HG03460 (cell line): ENCODE data around the gene PDIA6.

Experiments used
- ATAC-seq: cut with Tn5 transposase; IDR thresholded peaks from one replicate; pipeline ENCODE4 v1.9.1; 2021; ENCODE audit not compliant: unreplicated experiment

Gene PDIA6

DNA sequence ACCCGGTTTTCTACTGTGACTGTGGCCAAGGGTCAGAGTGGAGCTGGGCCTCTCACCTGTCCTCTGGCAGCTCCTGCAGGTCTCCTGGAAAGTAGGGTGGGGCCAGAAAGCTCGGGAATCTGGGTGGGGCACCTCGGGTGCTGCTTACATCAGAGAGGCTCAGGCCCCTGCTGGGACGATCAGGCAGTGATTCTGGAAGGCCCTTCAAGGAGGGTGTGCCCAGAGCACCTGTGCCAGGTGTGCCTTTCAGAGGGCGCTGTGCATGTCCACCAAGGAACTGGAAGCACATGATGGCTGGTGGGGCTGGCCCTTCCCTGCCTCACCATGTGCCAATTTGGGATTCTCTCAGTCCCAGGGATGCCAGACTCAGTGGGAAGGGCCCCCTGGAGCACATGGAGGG is 47.1 kb downstream of the PDIA6 start:
- no peak for ATAC-seq

DNA sequence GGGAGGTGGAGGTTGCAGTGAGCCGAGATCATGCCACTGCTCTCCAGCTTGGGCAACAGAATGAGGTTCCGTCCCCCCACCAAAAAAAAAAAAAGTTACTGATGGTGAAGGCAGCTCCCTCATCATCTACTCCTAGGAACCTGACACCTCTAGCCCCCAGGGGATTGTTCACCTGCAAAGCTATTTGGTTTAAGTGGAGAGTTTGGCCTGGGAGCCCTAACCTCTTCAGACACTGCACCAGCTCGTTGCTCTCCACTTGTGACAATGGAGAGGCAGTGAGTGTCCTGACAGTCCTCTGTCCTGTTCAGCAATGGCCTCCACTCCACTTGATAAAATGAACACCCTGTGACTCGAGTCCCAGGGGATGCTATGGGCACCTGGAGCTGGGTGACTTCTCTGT is 47.7 kb downstream of the PDIA6 start:
- no peak for ATAC-seq

DNA sequence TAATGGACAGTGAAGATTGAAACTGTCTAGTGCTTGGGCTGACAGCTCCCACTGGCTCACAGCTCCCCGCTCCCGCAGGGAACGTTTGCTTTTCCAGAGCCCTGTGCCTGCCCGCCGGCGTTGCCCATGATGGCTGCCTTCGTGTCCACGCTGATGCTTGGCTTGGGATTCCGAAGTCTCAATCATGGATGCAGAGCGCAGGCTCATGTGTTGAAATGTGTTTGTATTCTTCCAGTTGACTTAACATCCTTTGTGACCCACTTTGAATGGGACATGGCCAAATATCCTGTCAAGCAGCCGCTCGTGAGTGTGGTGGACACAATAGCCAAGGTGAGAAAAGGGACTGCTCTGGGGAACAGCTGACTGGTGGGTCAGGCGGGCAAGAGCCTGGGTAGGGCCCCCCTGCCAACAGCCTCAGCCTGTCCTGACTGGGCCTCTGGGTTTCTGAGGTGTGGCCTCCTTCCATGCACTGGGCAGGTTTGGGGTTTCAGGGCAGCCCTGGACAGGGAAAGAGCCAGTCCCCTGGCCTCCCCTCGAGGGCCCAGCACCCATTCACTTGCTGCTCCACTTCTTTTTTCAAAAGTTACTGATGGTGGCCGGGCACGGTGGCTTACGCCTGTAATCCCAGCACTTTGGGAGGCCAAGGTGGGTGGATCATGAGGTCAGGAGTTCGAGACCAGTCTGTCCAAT is 48.3 kb downstream of the PDIA6 start:
- ATAC-seq: no peak

DNA sequence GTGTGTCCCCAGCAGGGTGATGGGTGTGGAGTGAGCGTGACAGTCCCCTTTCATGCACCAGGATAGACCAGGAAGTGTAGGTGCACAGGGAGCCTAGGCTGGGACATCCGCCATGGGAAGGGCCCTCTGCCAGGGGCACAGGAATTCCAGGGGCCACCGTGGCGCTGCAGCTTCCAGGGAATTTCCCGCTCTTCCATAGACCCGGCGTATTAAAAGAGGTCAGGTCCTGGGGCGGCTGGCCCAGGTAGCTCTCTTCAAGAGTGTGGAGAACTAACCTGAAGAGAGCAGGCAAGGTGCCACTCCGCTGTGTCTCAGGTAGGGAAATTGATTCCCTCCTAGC is 49.2 kb downstream of the PDIA6 start:
- ATAC-seq: no peak

DNA sequence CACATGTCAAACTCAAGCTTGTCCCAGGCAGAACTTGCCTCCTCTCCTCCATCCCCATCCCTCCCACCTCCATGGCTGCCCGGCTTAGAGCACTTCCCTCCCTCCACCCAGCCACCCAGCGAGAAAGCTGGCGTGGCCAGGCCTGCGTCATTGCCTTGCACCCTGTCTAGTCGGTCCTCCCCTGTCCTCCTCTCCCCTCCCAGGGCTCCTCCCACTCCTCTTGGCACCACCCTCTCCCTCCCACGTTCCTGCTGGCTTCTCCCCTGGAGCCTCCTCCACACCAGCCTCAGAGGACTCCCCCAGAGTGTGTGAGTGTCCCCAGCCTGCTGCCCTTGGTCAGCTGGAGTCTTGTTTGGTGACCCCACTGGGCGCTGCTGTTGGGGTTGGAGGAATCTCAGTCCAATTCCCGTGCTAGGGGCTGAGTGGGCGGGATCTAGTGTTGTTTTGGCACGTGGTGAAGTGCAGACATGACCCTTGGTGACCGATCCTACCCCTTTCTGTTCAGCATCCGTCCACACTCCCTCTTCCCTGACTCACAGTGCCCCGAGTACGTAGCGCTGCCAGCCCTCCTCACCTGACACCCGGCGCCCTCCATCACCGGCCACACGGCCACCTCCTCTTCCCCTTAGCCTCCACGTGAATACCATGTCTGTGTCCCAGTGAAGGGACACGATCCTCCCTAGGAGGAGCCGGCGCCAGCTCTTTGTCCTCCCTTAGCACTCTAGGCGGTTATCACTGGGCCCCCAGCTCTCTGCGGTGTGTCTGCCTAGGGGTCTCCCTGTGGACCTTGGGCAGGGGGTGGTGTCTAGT is 49.7 kb downstream of the PDIA6 start:
- ATAC-seq: no peak

DNA sequence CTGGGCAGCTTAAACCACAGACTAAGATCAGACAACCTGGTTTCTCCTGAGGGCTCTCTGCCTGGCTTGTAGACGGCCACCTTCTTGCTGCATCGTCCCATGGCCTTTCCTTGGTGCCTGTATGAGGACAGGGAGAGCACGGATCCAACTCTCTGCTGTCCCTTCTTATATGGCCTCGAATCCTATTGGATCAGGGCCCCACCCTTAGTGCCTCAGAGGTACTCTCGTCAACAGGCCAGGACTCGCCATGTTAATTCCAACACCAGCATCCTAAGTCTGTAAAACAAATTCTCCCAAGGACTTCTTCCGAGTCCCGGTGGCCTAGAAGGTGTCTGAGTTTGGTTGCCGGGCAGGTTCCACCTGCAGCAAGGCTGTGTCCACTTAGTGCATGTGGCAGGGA is 51.0 kb downstream of the PDIA6 start:
- ATAC-seq: no peak

DNA sequence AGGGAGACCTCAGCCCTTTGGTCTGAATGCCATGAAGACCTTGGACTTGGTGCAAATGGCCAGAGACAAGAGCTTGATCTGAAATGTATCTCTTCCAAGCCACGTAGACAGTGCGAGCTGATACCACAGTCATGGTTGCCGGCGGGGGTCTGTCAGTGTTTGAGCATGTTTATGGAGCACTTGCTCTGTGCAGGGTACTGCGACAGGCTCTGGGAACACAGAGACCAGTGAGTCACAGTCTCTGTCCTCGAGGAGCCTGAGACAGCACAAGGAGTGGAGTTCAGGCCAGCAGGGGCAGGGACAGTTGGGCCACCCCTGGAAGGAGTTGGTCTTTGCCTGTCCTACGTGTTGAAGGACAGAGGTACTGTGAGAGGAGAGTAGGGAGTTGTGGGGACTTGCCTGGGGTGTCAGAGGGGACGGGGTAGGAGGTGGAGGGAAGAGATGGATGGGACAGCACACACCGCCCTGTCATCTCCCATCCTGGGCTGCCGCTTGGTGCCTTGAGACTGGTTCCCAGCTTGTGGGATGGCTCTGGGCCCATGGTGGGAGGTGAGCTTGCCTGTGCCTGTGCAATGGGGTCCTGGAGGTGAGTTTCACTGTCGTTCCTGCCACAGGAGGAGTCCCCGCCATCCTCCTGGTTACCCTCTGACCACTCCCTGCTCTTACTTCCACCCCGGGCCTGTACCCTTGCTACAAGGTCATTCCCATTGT is 51.6 kb downstream of the PDIA6 start:
- no peak for ATAC-seq

DNA sequence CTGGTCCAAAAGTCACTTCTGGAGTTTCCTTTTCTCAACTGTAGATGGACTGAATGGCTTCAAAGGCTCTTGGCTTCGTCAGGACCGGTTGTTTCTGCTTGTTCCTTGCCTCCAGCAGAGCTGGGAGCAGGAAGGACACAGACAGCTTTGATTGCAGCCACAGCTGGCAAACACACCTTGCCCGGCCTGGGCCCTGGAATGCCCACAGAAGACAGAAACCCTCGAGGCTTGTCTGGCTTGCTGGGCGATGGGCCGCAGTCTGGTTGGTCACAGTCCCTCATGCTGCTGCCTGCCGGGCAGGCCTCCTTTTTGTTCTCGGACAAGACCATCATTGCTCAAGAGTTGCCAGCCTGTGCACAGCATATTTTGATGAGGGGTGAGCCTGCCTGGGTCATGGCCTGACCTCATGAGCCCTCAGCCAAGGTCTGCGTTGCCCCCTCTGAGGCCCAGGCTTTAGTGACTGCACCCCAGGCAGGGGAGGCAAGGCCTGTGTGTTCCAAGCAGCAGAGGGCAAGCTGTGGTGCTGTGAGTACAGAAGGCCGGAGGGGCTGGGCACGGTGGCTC is 53.4 kb downstream of the PDIA6 start:
- ATAC-seq: no peak

DNA sequence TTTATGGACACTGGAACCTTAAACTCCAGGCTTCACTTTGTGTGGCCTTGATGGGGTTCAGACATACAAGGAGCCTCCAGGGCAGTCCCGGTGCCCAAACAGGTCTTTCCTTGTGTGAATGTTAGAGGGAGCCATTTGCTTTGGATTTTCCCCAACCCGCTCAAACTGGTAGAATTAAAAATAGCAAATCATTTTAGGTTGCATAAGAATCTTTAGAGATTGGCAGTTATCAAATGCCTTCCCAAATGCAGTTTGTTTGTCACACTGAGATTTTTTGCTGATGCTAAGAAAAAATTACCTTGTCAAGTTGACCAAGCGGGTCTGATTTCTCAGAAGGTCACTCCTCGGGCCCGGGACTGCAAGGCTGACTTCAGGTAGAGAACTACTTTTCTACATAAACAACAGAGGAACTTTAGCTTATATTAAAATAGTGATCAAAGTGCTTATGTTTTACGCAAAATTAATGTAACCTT is 54.7 kb downstream of the PDIA6 start:
- ATAC-seq: no peak

DNA sequence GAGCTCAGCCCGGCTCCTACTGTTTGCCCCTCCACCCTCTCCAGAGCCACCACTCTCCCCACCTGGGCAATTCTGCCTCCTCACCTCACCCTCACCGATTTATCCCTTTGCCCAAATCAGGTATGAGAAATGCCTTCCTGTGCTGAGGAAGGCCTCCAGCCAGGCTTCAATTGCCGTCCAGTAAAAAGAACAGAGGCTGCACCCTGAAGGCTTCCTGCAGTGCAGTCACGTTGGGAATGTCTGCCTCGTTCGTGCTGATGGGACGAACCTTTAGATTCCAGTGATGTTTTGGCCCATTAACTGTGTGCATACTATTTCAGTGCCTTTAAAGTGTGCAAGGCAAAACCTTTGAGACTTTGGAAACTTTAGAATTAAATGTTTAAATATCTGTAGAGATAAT is 57.0 kb downstream of the PDIA6 start:
- ATAC-seq: no peak

DNA sequence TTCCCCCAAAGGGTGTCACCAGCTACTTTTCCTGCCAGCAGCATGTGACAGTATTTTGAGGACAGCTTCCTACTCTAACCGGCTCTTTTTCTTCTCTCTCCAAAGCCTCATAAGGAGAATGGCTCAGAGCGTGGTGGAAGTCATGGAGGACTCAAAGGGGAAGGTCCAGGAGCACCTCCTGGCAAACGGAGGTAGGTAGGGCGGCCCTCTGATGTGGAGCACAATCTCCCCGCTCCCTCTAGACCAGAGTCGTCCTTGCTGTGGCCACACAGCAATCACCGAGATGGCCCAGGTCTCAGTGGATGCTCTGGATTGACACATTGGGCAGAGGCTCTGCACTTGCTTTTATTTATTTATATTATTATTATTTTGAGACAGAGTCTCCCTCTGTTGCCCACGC is 58.7 kb downstream of the PDIA6 start:
- no peak for ATAC-seq

DNA sequence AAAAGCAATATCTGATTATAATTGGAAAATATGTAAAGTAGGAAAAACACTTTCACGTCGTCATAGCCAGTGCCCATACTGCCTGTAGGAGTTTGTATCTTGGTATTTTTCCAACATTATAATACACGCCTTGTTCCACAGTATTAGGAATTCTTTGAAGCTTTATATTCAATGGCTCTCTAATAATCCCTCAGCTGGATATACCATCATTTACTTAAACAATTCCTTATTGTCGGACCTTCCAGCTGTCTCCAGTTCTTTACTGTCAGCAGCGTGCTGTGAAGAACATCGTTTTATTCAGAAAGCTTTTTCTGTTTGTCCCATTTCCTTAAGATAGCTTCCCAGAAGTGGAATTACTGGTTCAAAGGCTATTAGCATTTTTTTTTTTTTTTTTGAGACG is 59.4 kb downstream of the PDIA6 start:
- no peak for ATAC-seq

DNA sequence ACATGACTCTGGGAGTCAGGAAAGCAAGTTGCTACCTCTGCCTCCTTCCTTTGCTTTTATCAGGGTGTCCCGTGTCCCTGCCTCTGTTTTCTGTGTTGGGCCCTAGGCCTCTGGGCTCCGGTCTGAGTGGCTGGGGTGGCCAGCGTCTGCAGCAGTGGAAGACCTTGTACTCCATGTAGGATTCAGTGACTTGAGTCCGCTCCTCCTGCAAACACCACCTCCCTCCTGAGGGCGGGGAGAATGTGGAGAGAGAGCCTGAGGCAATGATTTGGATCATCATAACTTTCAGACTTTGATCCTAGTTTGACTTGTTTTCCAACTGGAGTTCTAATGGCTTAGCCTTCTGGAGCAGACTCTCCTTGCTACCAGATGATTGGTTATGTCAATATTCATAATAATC is 60.3 kb downstream of the PDIA6 start:
- no peak for ATAC-seq

DNA sequence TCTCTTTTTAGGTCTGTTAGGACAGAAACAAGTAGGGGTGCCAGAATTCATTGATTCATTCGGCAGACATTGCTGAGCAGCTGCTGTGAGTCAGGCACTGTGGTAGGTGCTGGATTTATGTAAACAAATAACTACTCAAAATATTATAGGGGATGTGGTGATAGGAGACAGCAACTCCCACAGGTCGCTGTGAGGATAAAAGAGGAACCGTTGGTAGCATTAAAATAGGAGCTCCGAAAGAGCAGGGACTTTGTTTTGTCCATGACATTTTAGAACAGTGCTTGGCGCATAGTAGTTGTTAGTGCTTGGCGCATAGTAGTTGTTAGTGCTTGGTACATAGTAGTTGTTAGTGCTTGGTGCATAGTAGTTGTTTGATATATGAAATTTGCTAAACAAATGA is 62.0 kb downstream of the PDIA6 start:
- ATAC-seq: no peak

DNA sequence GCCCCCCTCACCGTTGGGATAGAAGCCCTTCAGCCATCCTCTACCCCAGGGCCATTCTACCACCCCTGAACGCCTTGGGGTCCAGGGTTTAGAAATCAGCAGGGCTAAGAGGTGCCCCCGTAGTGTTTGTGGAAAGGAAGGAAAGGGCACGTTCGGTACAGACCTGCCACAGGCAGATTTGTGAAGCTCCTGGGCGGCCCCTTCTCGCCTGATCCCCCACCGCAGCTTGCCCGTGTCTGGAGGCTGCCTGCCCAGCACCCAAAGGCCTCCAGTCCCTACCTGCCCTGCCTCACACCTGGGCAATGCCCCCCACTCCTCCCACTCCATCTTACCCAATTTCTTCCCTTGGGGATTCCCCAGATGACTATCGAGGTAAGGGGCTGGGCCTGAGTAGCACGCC is 69.9 kb downstream of the PDIA6 start:
- no peak for ATAC-seq

DNA sequence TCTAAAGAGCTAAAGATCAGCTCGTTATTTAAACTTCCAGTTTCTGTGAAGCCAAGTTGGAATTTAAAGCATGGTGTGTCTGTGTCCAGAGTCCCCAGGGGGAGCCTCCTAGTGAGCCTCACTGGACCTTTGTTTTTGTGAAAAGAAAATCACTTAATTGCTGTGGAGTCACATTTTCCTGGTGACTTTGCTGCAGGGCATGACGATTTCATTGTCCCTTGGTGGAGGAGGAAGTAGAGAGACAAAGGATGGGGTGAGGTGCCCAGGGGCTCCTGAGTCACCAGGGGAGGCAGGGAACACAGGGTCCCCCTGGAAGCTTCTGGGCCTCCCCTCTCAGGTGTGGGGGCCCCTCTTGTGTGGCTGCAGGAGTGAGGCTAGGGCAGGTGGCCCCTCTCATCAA is 71.4 kb downstream of the PDIA6 start:
- no peak for ATAC-seq

DNA sequence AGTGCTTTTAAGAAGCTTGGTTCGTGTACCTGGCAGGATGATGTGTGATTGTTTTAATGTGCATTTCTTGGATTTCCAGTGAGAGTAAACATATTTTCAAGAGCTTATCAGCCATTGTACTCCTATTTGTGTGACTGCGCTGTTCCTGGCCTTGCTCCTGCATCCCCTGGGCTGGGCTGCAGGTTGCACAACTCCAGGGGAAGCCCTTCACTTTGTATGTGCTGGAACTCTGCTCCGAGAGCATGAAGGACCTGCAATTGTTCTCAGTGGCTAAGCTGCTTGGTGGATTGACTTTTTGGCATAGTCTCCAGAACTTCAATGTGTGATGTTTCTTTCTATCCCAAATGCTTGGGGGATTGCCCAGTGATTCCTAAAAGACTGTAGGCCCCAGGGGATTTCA is 72.4 kb downstream of the PDIA6 start:
- no peak for ATAC-seq

DNA sequence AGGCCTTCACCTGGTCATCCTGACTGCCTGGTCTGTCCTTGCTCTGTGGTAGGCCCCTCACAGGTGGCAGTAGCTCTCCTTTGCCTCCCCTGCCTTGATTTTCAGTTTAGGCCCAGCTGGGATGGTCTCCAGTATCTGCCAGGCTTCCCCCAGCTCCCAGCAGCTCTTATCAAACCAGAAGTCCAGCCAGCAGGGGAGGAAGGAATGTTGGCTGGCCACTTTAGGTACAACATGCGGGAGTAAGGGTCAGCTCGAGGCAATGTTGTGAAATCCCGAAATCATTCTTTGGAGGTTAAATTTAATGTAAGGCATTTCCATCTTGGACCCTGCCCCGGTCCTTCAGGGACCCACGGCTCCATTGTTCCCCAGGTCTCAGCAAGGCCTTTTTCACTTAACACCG is 74.4 kb downstream of the PDIA6 start:
- no peak for ATAC-seq

DNA sequence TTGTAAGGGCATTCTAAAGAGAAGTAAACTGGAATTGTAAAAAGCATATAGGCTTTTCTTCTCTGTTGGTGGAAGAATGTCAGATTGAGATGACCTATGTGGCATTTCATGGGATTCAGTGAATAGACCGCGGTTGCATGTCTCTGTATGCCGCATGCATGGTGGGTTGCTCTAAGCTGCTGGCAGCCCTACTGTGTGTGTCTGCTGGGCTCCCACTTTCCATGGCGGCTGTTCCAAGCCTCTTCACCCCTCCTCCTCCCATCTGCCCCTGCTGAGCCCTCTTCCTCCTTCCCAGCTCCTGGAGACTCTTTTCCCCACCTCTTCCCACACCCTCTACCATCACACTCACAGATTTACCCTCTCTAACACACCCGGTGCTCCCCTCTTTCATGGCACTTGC is 78.6 kb downstream of the PDIA6 start:
- ATAC-seq: no peak

DNA sequence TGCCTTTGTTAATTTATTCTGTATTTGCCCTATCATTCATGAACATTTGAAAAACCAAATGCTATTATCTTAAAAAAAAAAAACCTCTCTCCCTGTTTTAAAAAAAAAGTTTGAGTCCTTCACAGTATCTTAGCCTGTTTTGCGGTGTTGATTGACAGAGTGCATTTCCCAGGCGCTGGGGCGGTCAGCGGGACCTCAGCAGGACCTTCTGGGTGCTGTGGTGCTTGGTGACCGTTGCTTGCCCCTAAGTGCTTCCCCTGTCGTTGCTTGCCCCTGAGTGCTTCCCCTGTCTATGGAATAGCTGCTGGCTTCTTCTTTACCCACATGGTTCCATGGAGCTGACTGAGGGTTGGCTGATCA is 79.0 kb downstream of the PDIA6 start:
- no peak for ATAC-seq
